IPS-20b (cell line): ENCODE measurements around the gene THAP11.

ENCODE experiments used
- H3K27ac ChIP-seq: one replicate; pipeline ENCODE4 v1.5.1; 2013; ENCODE audit warnings: low read length
- H3K27me3 ChIP-seq: 2 replicates; pipeline ENCODE4 v1.6.1; 2013; ENCODE audit warnings: mild to moderate bottlenecking, low read length, inconsistent platforms; ENCODE audit not compliant: insufficient read depth
- H3K36me3 ChIP-seq: 2 replicates; pipeline ENCODE4 v1.6.1; 2013; ENCODE audit warnings: low read depth, mild to moderate bottlenecking, inconsistent platforms, low read length, moderate library complexity; ENCODE audit not compliant: insufficient read depth
- H3K4me1 ChIP-seq: 2 replicates; pipeline ENCODE4 v1.6.1; 2013; ENCODE audit warnings: mild to moderate bottlenecking, control low read depth, inconsistent platforms, low read length, moderate library complexity; ENCODE audit not compliant: insufficient read depth
- H3K4me3 ChIP-seq: 2 replicates; pipeline ENCODE4 v1.5.1; 2013; ENCODE audit warnings: mild to moderate bottlenecking, low read length, inconsistent platforms
- H3K9ac ChIP-seq: 2 replicates; pipeline ENCODE4 v1.6.1; 2013; ENCODE audit warnings: low read depth, mild to moderate bottlenecking, inconsistent platforms, low read length, moderate library complexity
- H3K9me3 ChIP-seq: 2 replicates; pipeline ENCODE4 v1.6.1; 2013; ENCODE audit warnings: mild to moderate bottlenecking, low read depth, low read length, inconsistent platforms; ENCODE audit not compliant: insufficient read depth

Gene THAP11

DNA sequence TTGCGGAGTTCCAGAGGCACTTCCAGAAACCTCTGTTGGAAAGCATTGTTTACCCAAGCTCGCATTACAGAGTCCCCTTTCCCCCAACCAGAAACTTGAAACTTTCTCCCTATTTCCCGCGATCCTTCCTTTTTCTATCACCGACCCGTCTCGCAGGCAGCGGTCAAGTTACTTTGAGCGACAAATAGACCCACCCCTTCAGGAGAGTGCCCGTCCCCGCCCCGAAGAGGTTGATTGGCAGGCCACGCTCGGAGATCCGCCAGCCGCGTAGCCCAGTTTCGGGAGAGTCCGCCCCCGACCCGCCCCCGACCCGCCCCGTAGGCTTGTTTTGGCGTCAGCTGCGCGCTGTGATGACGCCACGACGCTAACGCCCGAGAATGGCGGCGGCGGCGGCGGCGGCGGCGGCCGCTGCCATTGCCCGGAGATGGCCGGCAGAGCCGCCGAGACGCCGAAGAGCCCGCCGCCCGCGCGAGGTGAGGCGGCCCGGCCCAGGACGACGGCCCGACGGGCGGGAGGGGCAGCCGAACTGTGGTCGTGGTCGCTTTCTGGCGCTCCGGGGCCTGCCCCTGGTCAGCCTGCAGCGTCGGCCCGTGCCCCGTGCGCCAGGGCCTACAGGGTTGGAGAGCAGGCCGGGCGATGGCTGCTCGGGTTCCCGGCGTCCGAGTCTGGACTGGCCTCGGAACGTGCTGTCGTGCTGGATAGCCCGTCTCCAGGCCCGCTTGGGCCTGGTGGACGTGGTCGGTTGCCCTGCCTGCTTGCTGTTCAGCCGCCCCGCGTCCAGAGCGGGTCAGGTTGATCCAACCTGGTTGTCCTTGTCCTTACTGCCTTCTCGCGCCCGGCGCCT, 51.0 kb downstream of the THAP11 start, which contains the start of gene PSKH1:
TSS of gene PSKH1 (plus strand) at position 356 of the 844 bp plus-strand sequence. CDS start 15,496 bp downstream, outside the sequence.
- Histone ChIP-seq H3K27me3 (no peaks in the 10 kb centered on the region), H3K4me1 (peaks cover 8% of the 10 kb centered on the region; the same call in 1 of the 2 replicates), H3K36me3 (no peaks in the 10 kb centered on the region), H3K27ac (no peak within 1 kb of the TSS), H3K4me3 (peak within 1 kb of the TSS; percentile 87), H3K9ac (peak within 1 kb of the TSS; percentile 98), H3K9me3 (no peaks in the 10 kb centered on the region)
